Activated CD4-positive, alpha-beta memory T cell treated with anti-CD3 and anti-CD28 coated beads for 36 hours (primary cell): ENCODE results near the gene PMS1. TPM values are rescaled to one million over a fixed set of nuclear protein-coding genes. Genes with fewer than 3 reads are reported as not detected.

ENCODE experiments used
- CTCF ChIA-PET: fragments of 350-600 bp; sonication (Branson Sonifier 250); formaldehyde crosslinking; loops from one replicate; lab custom pipeline; 2021; ENCODE audit warnings: antibody characterized with exemption, inconsistent platforms; lab: Charles Lee
- POLR2A ChIA-PET: fragments of 350-600 bp; sonication (Branson Sonifier 250); formaldehyde crosslinking; loops from one replicate; lab custom pipeline; 2021; ENCODE audit warnings: antibody characterized with exemption; lab: Charles Lee
- DNase-seq: peaks from one replicate; pipeline ENCODE4 v3.0.0-alpha.2; 2020
- H3K27ac Mint-ChIP-seq: one replicate; pipeline ENCODE4 v1.8.0; 2021; ENCODE audit warnings: mixed read lengths
- H3K27me3 Mint-ChIP-seq: one replicate; pipeline ENCODE4 v1.8.0; 2021; ENCODE audit warnings: mixed read lengths
- H3K36me3 Mint-ChIP-seq: one replicate; pipeline ENCODE4 v1.8.0; 2021; ENCODE audit warnings: mixed read lengths
- H3K4me1 Mint-ChIP-seq: one replicate; pipeline ENCODE4 v1.8.0; 2021; ENCODE audit warnings: low read depth, mixed read lengths
- H3K4me3 Mint-ChIP-seq: one replicate; pipeline ENCODE4 v1.8.0; 2021; ENCODE audit warnings: mild to moderate bottlenecking, mixed read lengths
- H3K9me3 Mint-ChIP-seq: one replicate; pipeline ENCODE4 v1.8.0; 2021; ENCODE audit warnings: mixed read lengths
- intact Hi-C: fragments of 100-400 bp; cut with micrococcal nuclease; formaldehyde crosslinking; loops from one replicate; pipeline ENCODE4 v1.15.1; 2023
- total RNA-seq, 2 experiments: library from RNA; stranded (reverse); gene quantifications; one replicate each; pipeline ENCODE4 v1.2.3, GENCODE V29; 2021

Gene PMS1
- total RNA-seq, 2 experiments from 2014 or later, result 36.0 to 38.6 TPM

- no peak for DNase-seq
- Mint-ChIP-seq H3K9me3 (no peaks in the 10 kb centered on the region), H3K36me3 (no peaks in the 10 kb centered on the region), H3K27me3 (no peaks in the 10 kb centered on the region), H3K27ac (no peak overlapping the region), H3K4me1 (no peaks in the 10 kb centered on the region), H3K4me3 (no peak overlapping the region)
- intact Hi-C loops, result no loop called here
- CTCF ChIA-PET, result no interaction called here
- POLR2A ChIA-PET, result no interaction called here
Measured at GRCh38 chr2:189901664-189902063, 117.4 kb downstream of the PMS1 start.

- no peaks in the 10 kb centered on the region for H3K36me3 Mint-ChIP-seq
- ChIA-PET CTCF (interaction anchor here (1.0 kb wide), 1 partner anchor 151 kb away, joined by 4 read pairs; the partner anchor contains the start of gene OSGEPL1), POLR2A (no interaction called here)
- H3K4me1 Mint-ChIP-seq, result no peaks in the 10 kb centered on the region
- peaks cover 7% of the 10 kb centered on the region for H3K27me3 Mint-ChIP-seq
- H3K9me3 Mint-ChIP-seq, result no peaks in the 10 kb centered on the region
- no peak overlapping the region for H3K27ac Mint-ChIP-seq
- DNase-seq, result no peak
- intact Hi-C loops, result no loop called here
- H3K4me3 Mint-ChIP-seq, result no peak overlapping the region
Measured at GRCh38 chr2:189913821-189914220, 129.6 kb downstream of the PMS1 start.

GRCh38 chr2:189916651-189917050 lies 132.4 kb downstream of the PMS1 start:
- DNase-seq, result no peak
- H3K9me3 Mint-ChIP-seq, result no peaks in the 10 kb centered on the region
- intact Hi-C loops, result no loop called here
- ChIA-PET POLR2A (no interaction called here), CTCF (no interaction called here)
- H3K36me3 Mint-ChIP-seq, result no peaks in the 10 kb centered on the region
- H3K27me3 Mint-ChIP-seq, result peaks cover 19% of the 10 kb centered on the region
- no peak overlapping the region for H3K27ac Mint-ChIP-seq
- no peaks in the 10 kb centered on the region for H3K4me1 Mint-ChIP-seq
- no peak overlapping the region for H3K4me3 Mint-ChIP-seq

Other genes with a start within 250 kb of the PMS1 start
- gene SLC40A1, start 203.7 kb upstream of the PMS1 start, total RNA-seq, result 1 to 10 TPM; 4.7 to 4.8 TPM
- 10 to 100 TPM; 44.5 to 47.0 TPM for gene ASNSD1, start 123.0 kb upstream of the PMS1 start, total RNA-seq
- 1 to 10 TPM; 3.4 to 4.2 TPM for gene ANKAR, start 109.8 kb upstream of the PMS1 start, total RNA-seq
- 10 to 100 TPM; 11.1 to 11.7 TPM for gene OSGEPL1, start 21.7 kb upstream of the PMS1 start, total RNA-seq
- gene ORMDL1, start 111 bp upstream of the PMS1 start, total RNA-seq, result 10 to 100 TPM; 47.0 to 49.8 TPM